GM19099 (cell line): ENCODE data around the gene TFPI.

Experiments used
- POLR2A ChIP-seq: IDR thresholded peaks from 3 replicates; pipeline ENCODE4 v1.6.1; 2011; ENCODE audit warnings: low read depth; ENCODE audit not compliant: insufficient read length; ENCODE audit errors: extremely low read depth

TFPI gene

DNA sequence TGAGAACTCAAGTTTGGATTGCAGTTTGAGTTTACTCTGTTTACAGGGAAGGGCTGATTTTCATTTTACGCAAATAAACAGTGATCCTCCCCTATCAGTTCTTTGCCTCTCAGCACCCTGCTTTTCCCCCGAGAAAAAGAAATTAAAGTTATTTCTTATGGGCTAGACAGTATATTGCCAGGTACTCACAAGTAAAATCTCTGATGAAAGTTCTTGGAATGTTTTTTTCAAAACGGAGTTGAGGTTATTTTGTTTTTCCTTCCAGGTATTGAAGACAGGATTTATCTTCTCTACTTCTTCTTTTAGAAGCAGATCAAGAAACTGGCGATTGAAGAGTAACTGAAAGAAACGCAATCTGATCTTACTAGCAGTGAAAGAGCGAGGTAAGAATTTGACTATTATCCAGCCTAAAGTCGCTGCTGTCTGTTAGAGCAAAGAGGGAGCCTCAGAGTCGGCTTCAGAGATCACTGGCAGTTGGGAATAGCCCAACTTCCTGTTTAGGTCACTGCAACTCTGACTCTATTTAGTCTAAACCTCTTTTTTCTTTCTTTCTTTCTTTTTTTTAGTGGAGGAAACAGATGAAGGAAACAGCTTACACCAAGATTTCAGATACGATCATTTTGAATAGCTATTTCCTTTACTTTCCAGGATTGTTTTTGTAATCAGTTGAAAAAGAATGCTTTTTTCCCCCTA is at the start of gene TFPI:
Gene TFPI, minus strand, starts transcription at position 425 of the 693 bp plus-strand sequence. CDS start 50,667 bp downstream, outside the sequence.
- TF ChIP-seq POLR2A: no peak

DNA sequence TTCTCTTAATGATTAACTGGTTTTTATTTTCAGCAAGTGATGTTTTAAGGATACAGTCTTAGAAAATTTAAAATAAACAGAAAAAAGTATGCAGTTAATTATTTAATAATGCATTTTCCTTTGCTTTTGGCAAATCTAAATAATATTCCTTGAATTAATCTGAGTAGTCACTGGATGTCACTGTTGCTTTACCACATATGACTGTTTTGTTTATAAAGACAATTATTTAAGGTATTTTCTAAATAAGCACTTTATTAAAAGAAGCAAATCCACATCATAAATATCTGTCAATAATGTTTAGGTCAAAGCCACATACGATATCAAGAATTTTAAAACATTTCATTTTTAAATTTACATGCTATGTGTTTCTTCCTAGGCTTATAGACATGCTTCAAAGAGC is 40.6 kb upstream of the TFPI start:
- no peak for TF ChIP-seq POLR2A

DNA sequence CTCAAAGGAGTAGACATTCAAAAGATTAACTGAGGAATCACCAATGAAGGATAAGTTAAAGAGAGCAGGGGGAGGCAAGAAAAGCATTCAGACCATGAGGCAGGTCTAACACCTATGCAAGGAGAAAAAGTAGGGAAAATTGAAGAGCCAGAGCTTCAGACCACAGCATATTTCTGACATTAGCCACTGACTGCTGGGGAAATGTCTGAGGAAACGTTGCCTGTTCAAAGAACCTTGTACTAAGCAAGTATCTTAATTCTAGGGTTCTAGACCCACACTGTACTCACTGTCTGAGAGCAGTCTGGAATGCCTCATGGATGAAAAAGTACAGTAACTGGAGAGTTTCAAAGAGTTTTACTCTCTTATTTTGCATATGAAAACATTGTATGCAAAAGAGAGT is 39.5 kb upstream of the TFPI start:
- no peak for TF ChIP-seq POLR2A

DNA sequence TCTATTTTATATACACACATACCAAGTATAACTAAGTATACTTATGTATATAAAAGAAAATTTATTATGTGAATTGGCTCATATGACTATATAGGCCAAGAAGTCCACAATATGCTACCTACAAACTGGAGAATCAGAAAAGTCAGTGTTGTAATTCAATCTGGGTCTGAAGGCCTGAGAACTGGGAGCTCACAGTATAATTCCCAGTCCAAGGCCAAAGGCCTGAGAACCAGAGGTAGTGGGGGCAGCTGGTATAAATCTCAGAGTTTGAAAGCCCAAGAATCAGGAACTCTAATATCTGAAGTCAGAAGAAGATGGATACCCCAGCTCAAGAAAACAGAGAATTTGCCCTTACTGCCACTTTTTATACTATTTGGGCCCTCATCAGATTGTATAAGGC is 38.9 kb upstream of the TFPI start:
- TF ChIP-seq POLR2A: no peak

DNA sequence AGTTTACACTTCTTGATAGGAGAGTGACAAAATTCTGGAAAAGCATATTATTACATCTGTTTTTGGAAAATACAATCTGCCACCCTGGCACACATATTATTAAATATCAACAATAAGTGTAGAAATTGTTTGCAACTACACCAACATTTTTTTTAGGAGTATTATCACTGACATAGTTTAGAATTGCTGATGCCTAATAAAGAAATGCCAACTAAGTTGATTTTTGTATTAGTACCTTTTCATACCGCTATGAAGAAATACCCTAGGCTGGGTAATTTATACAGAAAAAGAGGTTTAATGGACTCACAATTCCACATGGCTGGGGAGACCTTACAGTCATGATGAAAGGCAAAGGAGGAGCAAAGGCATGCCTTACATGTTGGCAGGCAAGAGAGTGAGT is 35.9 kb upstream of the TFPI start:
- no peak for TF ChIP-seq POLR2A

DNA sequence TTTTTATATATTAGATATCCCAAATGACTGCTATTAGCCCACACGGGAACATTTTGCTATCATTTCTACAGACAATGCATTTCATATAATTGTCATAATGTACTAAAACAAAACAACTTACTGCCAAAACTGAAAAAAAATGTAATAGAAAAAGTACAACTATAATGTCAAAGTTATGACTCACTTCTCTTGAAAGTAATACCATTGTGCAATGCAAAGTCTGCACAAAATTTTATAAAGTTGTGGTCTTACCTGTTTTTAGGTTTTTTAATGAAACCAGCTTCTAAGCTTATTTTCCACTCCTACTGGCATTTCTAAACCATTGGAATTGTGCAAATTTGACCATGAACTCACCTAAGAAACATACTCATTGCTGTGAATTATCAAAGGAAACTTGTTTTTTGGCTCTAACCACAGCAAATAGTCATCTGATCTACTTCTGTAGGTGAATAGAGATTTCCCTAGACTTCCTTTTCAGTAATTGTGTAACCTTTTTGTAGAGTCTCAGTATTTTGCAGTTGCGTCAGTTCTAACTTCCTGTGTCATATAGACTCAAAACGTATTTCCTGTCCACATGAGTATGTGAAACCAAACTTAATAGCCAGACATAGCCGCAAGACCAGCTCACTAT is 31.9 kb upstream of the TFPI start:
- no peak for TF ChIP-seq POLR2A

DNA sequence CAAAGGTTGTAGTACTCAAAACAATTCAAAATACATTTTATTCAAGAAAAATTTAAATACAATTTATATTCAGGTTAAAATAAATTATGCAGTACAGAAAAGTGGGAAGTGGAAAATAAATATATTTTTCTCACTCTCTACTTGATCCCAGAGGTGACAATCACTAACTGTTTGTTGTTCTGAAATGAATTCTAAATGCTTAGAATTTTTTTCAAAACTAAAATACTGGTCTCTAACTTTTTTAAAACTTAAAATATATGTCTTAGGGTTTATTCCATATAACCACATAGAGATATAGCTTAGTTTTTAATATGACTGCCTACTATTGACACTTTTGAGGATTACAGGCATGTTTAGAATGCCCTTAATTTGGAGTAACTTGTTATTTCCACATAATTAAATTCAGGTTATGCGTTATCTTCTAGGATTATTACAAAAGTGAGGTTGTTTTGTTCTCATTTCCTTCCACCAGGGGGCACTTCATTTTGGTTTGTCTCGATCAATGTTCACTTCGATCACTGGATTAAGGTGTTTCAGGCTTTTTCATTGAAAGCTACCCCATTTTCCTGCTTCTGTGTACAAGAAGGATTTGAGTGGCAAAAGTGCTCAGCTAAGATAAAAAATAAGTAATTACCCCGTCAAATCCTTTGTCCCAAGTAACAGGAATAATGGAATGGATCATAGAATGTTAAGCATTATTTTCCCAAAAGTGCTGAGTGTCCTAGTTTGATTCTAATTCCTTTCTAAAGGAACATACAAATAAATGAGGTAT is 27.1 kb upstream of the TFPI start:
- no peak for TF ChIP-seq POLR2A

DNA sequence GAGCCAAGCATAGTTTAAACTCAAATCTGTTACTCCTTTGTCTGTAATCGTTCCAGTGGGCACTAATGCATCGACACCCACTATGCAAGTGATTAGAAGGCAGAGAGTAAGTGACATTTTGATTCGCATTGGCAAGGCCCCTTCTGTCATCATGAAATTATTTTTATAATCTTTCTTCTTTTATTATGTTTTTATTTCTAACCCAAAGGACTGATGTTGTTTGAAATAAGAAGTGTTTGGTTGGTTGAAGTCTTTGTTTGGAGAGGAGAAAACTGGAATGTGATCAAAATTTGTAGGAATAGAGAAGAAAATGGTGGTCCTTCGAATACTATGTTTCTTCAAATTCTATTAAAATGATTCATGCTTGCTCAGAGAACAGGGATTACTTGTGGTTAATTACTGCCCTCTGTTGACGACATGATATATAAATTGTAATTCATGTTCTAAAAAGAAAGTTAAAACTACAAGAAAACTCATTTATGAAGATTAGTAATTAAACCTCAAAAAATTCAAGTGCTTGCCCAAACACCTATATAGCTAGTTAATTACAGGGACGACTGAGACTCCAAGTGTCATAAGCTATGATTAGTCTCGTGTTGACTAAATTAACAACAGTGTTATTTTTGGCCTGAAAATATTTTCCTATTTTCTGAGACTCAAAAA is 26.4 kb upstream of the TFPI start:
- no peak for TF ChIP-seq POLR2A

DNA sequence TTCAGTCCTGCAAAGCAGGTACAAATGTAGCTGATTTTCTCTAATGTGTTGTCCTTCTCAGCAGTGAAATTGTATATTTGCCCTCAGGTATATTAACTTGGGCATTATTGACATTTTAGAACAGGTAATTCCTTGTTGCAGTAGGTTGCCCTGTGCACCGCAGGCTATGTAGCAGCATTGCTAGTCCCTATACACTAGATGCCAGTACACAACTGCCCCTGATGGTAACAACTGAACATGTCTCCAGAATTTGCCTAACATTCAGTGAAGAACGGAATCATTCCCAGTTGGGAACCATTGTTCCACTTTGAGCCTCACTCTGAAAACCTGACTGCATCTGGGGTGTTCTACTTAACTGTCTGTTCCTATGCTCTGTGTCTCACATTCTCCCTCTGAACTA is 23.1 kb upstream of the TFPI start:
- TF ChIP-seq POLR2A: no peak

DNA sequence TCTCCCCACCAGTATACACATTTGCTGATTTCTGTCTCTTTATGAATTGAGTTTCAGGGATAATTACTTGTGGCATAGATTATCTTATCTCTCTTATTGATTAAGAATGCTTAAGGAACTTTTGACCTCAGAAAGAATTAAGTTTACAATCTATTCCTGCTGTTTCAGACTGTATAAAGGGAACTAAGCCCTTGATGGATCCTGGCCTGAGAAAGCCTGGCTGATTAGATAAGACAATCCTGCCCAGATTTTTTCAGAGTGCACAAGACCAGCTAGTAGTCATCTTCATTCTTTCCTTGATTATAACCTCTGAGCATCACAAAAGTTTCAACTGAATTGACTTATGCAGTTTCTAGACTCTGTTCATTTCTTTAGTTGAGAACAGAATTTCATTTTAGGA is 22.7 kb upstream of the TFPI start:
- no peak for TF ChIP-seq POLR2A

DNA sequence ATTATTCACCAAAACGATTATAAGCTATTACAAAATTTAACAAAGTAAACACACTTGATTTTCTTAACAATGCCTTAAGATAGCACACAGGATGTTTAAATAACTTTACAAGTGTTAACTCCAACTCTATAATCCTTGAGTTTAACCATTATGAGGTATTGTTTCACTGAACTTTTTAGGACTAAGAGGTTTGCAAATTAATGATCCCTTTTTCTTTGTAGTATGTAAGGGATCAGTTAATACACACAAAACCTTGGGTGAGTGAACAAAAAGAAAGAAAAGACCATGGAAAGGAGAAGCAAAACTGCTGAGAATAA is 21.5 kb upstream of the TFPI start:
- TF ChIP-seq POLR2A: no peak

DNA sequence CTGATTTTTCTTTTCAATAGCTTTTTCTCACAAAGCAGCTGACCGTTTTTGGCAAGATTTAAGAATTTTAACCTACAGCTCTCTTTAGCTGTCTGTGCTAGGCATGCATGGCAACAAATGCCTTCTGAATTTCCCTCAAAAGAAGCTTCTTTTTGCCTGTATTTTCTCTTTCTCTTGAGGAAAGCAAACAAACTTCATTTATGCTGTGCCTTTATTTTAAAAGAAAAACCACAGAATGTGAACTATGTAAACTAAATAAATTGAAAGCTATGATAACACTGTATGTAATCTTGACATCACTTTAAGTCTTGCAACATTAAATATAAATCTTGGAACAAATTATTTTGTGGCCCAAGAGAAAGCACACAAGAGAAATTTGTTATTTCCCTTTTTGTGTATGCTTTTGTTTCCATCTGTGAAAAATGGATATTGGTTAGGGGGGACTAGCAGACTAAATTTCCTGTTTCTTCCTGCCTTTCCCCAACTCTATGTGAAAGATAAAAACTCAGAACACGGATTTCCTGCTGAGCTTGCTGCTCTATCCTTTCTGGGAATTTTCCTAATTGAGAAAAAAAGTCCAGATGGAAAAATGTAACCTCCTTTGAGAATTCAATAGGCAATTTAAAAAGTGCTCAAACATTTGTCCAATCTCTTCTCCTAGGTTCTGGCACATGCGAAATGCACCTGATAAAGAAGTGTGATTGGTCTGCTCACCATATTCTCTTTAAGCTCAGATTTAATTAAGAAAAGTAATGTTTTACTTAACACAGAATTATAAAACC is 20.9 kb upstream of the TFPI start:
- TF ChIP-seq POLR2A: no peak

DNA sequence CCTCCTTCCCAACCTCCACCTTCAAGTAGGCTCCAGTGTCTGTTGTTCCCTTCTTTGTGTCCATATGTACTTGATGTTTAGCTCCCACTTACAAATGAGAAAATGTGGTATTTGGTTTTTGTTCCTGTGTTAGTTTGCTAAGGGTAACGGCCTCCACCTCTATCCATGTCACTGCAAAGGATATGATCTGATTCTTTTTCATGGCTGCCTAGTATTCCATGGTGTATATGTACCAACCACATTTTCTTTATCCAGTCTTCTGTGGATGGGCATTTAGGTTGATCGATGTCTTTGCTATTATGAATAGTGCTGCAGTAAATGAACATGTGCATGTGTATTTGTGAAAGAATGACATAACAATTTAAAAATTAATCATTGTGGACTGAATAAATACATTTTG is 19.5 kb upstream of the TFPI start:
- TF ChIP-seq POLR2A: no peak

DNA sequence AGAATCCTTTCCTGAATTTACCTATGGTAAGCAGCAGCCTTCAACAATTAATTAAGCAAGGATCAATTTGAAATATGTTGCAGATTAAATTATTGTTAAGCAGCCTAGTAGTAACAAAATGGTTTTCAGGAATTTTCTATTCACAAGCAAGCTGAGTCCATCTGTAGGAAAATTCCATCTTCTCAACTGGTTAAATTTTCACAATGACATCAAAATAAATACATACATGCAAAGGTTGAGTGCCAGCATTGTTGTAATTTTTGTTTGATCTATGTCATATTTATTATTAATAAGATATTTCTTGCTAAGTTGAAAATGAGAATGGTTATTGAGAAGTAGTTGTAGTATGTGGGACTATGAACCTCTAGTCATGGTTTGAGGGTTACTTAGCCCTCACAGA is 15.3 kb upstream of the TFPI start:
- TF ChIP-seq POLR2A: no peak

DNA sequence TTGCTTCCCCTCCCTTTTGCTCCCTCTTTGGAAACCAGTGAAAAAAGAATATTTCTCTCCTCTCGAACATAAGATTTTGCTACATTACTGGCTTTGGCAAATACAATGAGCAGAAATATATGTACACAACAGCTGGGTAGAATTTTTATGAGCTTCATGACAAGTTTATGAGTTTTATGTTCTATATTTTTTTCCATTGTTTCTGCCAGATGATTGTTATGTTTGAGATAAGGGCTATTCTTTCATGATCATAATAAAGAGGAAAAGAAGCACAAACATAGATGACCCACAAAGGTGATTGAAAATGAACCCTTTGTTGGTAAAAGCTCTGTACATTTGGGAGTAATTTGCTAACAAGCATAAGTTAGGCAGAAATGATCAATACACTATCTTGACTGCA is 14.8 kb upstream of the TFPI start:
- TF ChIP-seq POLR2A: no peak
